ENCODE data around the gene BEST4. TPM values are rescaled to one million over a fixed set of nuclear protein-coding genes. Genes with fewer than 3 reads are reported as not detected.

The BEST4 gene
- total and polyA plus RNA-seq, 2 of the 13 experiments (the other 11 are each of a cell fraction or from before 2014, with no cell fraction given), result 0.77 to 1.4 TPM

GRCh38 chr1:44819608-44820327, 31.8 kb upstream of the BEST4 start (continued):
- TF ChIP-seq ZSCAN25 (CRISPR knock-in tag; IDR thresholded peaks at IDR 0.05), result 0 out of 2 replicates have a peak, but pooled peaks have one; percentile 17
- TF ChIP-seq NFYC (CRISPR knock-in tag; IDR thresholded peaks at IDR 0.05), result peak; percentile 7; the same call in 1 of the 2 replicates
- TF ChIP-seq ZNF737 (CRISPR knock-in tag; IDR thresholded peaks at IDR 0.05; ENCODE audit: borderline replicate concordance), result peak; percentile 12; the same call in 1 of the 2 replicates
- TF ChIP-seq SNAPC2 (CRISPR knock-in tag; IDR thresholded peaks at IDR 0.05), result peak; percentile 100
- peak; percentile 73 for TF ChIP-seq ZNF543 (CRISPR knock-in tag; IDR thresholded peaks at IDR 0.05)
- TF ChIP-seq, protein P1, sequence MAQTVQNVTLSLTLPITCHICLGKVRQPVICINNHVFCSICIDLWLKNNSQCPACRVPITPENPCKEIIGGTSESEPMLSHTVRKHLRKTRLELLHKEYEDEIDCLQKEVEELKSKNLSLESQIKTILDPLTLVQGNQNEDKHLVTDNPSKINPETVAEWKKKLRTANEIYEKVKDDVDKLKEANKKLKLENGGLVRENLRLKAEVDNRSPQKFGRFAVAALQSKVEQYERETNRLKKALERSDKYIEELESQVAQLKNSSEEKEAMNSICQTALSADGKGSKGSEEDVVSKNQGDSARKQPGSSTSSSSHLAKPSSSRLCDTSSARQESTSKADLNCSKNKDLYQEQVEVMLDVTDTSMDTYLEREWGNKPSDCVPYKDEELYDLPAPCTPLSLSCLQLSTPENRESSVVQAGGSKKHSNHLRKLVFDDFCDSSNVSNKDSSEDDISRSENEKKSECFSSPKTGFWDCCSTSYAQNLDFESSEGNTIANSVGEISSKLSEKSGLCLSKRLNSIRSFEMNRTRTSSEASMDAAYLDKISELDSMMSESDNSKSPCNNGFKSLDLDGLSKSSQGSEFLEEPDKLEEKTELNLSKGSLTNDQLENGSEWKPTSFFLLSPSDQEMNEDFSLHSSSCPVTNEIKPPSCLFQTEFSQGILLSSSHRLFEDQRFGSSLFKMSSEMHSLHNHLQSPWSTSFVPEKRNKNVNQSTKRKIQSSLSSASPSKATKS (CRISPR knock-in tag; IDR thresholded peaks at IDR 0.05), result 0 out of 2 replicates have a peak, but pooled peaks have one; percentile 50
- TF ChIP-seq ZNF34 (CRISPR knock-in tag; IDR thresholded peaks at IDR 0.05; ENCODE audit: borderline replicate concordance), result peak; percentile 75; the same call in 1 of the 2 replicates
- 0 out of 2 replicates have a peak, but pooled peaks have one; percentile 4 for TF ChIP-seq SIX4 (CRISPR knock-in tag; IDR thresholded peaks at IDR 0.05)
- TF ChIP-seq HIVEP1 (CRISPR knock-in tag; IDR thresholded peaks at IDR 0.05), result peak; percentile 62
- TF ChIP-seq HNF4A (CRISPR knock-in tag; IDR thresholded peaks at IDR 0.05), result 0 out of 2 replicates have a peak, but pooled peaks have one; percentile 38
- no peak for TF ChIP-seq ZNF234 (CRISPR knock-in tag; conservative IDR thresholded peaks at IDR 0.05)
- TF ChIP-seq CCDC6 (CRISPR knock-in tag; IDR thresholded peaks at IDR 0.05), result peak; percentile 88; the same call in 1 of the 2 replicates
- 0 out of 2 replicates have a peak, but pooled peaks have one; percentile 15 for TF ChIP-seq ZNF292 (CRISPR knock-in tag; IDR thresholded peaks at IDR 0.05; ENCODE audit: borderline replicate concordance, low read depth)
- peak in 1 of 2 experiments; percentile 55; a peak in 1 of 4 replicates for TF ChIP-seq KLF16 (CRISPR knock-in tag; IDR thresholded peaks at IDR 0.05)
- peak; percentile 77; the same call in 1 of the 2 replicates for TF ChIP-seq CREM (IDR thresholded peaks at IDR 0.05)
- TF ChIP-seq CREM (CRISPR knock-in tag; IDR thresholded peaks at IDR 0.05), result no peak
- TF ChIP-seq DNMT3B (CRISPR knock-in tag; conservative IDR thresholded peaks at IDR 0.05), result 0 out of 2 replicates have a peak, but pooled peaks have one; percentile 33
- peak; percentile 70 for TF ChIP-seq KDM2A (CRISPR knock-in tag; IDR thresholded peaks at IDR 0.05; ENCODE audit: borderline replicate concordance, low read depth)
- 0 out of 2 replicates have a peak, but pooled peaks have one; percentile 26 for TF ChIP-seq MTF2 (CRISPR knock-in tag; IDR thresholded peaks at IDR 0.05; ENCODE audit: borderline replicate concordance)
- TF ChIP-seq, protein P2, sequence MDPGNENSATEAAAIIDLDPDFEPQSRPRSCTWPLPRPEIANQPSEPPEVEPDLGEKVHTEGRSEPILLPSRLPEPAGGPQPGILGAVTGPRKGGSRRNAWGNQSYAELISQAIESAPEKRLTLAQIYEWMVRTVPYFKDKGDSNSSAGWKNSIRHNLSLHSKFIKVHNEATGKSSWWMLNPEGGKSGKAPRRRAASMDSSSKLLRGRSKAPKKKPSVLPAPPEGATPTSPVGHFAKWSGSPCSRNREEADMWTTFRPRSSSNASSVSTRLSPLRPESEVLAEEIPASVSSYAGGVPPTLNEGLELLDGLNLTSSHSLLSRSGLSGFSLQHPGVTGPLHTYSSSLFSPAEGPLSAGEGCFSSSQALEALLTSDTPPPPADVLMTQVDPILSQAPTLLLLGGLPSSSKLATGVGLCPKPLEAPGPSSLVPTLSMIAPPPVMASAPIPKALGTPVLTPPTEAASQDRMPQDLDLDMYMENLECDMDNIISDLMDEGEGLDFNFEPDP (CRISPR knock-in tag; conservative IDR thresholded peaks at IDR 0.05), result no peak
- TF ChIP-seq ZFP41 (CRISPR knock-in tag; IDR thresholded peaks at IDR 0.05; ENCODE audit: borderline replicate concordance), result peak; percentile 76; the same call in 1 of the 2 replicates
- TF ChIP-seq RORA (CRISPR knock-in tag; IDR thresholded peaks at IDR 0.05), result no peak
- no peak; the same call in 1 of the 2 replicates for TF ChIP-seq NFYB (CRISPR knock-in tag; IDR thresholded peaks at IDR 0.05)
- no peak; the same call in 1 of the 2 replicates for TF ChIP-seq STAG1 (CRISPR knock-in tag; IDR thresholded peaks at IDR 0.05)
- TF ChIP-seq, protein P3, sequence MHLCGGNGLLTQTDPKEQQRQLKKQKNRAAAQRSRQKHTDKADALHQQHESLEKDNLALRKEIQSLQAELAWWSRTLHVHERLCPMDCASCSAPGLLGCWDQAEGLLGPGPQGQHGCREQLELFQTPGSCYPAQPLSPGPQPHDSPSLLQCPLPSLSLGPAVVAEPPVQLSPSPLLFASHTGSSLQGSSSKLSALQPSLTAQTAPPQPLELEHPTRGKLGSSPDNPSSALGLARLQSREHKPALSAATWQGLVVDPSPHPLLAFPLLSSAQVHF (CRISPR knock-in tag; IDR thresholded peaks at IDR 0.05), result peak; percentile 95
- 0 out of 2 replicates have a peak, but pooled peaks have one; percentile 24 for TF ChIP-seq ZNF672 (CRISPR knock-in tag; IDR thresholded peaks at IDR 0.05)
- peak; percentile 85 for TF ChIP-seq ZFP1 (CRISPR knock-in tag; IDR thresholded peaks at IDR 0.05)
- peak; percentile 94 for TF ChIP-seq ZNF878 (CRISPR knock-in tag; IDR thresholded peaks at IDR 0.05)

Data from HepG2 (cell line).